ENCODE results near the gene SPEG.

The SPEG gene

GRCh38 chr2:219533930-219534661 lies 99.5 kb downstream of the SPEG start:
- Histone ChIP-seq H4K20me1 (ENCODE audit: control insufficient read depth, insufficient read depth, low read depth, low read length) (0 out of 2 replicates have a peak, but pooled peaks cover 4% of the 10 kb centered on the region), H3K9me3 (ENCODE audit: control insufficient read depth, insufficient read depth, low read length) (no peaks in the 10 kb centered on the region), H3K79me2 (ENCODE audit: control insufficient read depth, low read length) (no peaks in the 10 kb centered on the region), H3F3A (ENCODE audit: control insufficient read depth, insufficient read depth) (no peaks in the 10 kb centered on the region), H3K4me2 (ENCODE audit: low read length) (no peak overlapping the region), H3K9me2 (replicated peaks; ENCODE audit: control insufficient read depth, low read length) (no peaks in the 10 kb centered on the region), H3K4me3 (ENCODE audit: low read length) (no peak overlapping the region), H3K27me3 (ENCODE audit: control insufficient read depth, low read length) (peaks cover 30% of the 10 kb centered on the region), H3K27ac (ENCODE audit: low read depth, low read length) (no peak overlapping the region), H3K4me1 (ENCODE audit: control insufficient read depth, low read length) (no peaks in the 10 kb centered on the region), H3K36me3 (ENCODE audit: control insufficient read depth, low read length) (peaks cover 2% of the 10 kb centered on the region; the same call in 1 of the 2 replicates)
- TF ChIP-seq EZH2phosphoT487 (IDR thresholded peaks at IDR 0.05; ENCODE audit: borderline replicate concordance, low read length) = no peak
- TF ChIP-seq CTCF (IDR thresholded peaks at IDR 0.05; ENCODE audit: low read depth, low read length, poor library complexity, severe bottlenecking) = no peak

GRCh38 chr2:219536425-219536824 lies 101.8 kb downstream of the SPEG start:
- Histone ChIP-seq H3F3A (ENCODE audit: control insufficient read depth, insufficient read depth) (no peaks in the 10 kb centered on the region), H3K9me2 (replicated peaks; ENCODE audit: control insufficient read depth, low read length) (no peaks in the 10 kb centered on the region), H3K27me3 (ENCODE audit: control insufficient read depth, low read length) (peaks cover 12% of the 10 kb centered on the region), H3K4me2 (ENCODE audit: low read length) (no peak overlapping the region), H3K4me1 (ENCODE audit: control insufficient read depth, low read length) (peaks cover 3% of the 10 kb centered on the region; the same call in 1 of the 2 replicates), H3K36me3 (ENCODE audit: control insufficient read depth, low read length) (peaks cover 24% of the 10 kb centered on the region), H4K20me1 (ENCODE audit: control insufficient read depth, insufficient read depth, low read depth, low read length) (peaks cover 6% of the 10 kb centered on the region), H3K9me3 (ENCODE audit: control insufficient read depth, insufficient read depth, low read length) (no peaks in the 10 kb centered on the region), H3K79me2 (ENCODE audit: control insufficient read depth, low read length) (no peaks in the 10 kb centered on the region), H3K27ac (ENCODE audit: low read depth, low read length) (no peak overlapping the region), H3K4me3 (ENCODE audit: low read length) (no peak overlapping the region)
- no peak for TF ChIP-seq CTCF (IDR thresholded peaks at IDR 0.05; ENCODE audit: low read depth, low read length, poor library complexity, severe bottlenecking)
- TF ChIP-seq EZH2phosphoT487 (IDR thresholded peaks at IDR 0.05; ENCODE audit: borderline replicate concordance, low read length) = no peak

GRCh38 chr2:219536967-219537366 lies 102.3 kb downstream of the SPEG start:
- Histone ChIP-seq H3K27me3 (ENCODE audit: control insufficient read depth, low read length) (peaks cover 9% of the 10 kb centered on the region; the same call in 1 of the 2 replicates), H3K4me1 (ENCODE audit: control insufficient read depth, low read length) (peaks cover 8% of the 10 kb centered on the region), H3K27ac (ENCODE audit: low read depth, low read length) (no peak overlapping the region), H3K9me2 (replicated peaks; ENCODE audit: control insufficient read depth, low read length) (no peaks in the 10 kb centered on the region), H3K4me3 (ENCODE audit: low read length) (no peak overlapping the region), H3K4me2 (ENCODE audit: low read length) (no peak overlapping the region), H4K20me1 (ENCODE audit: control insufficient read depth, insufficient read depth, low read depth, low read length) (peaks cover 6% of the 10 kb centered on the region), H3K36me3 (ENCODE audit: control insufficient read depth, low read length) (peaks cover 25% of the 10 kb centered on the region), H3K79me2 (ENCODE audit: control insufficient read depth, low read length) (peaks cover 1% of the 10 kb centered on the region), H3K9me3 (ENCODE audit: control insufficient read depth, insufficient read depth, low read length) (no peaks in the 10 kb centered on the region), H3F3A (ENCODE audit: control insufficient read depth, insufficient read depth) (no peaks in the 10 kb centered on the region)
- TF ChIP-seq EZH2phosphoT487 (IDR thresholded peaks at IDR 0.05; ENCODE audit: borderline replicate concordance, low read length) (no peak), CTCF (IDR thresholded peaks at IDR 0.05; ENCODE audit: low read depth, low read length, poor library complexity, severe bottlenecking) (no peak)

All from DOHH2 (cell line).